Measurements from ENCODE around the gene CRIP2. TPM values are rescaled to one million over a fixed set of nuclear protein-coding genes. Genes with fewer than 3 reads are reported as not detected.
A peak's percentile ranks its signal among the peaks of the same experiment; 100 is the strongest.

Gene CRIP2
- total RNA-seq, 1 donor from 2014 or later = 247 TPM

GRCh38 chr14:105448706-105449111 is 25.9 kb upstream of the CRIP2 start:
- Mint-ChIP-seq H3K4me3 (ENCODE audit: unreplicated experiment) (no peak overlapping the region), H3K27ac (ENCODE audit: unreplicated experiment) (no peak overlapping the region), H3K4me1 (ENCODE audit: low read depth) (no peaks in the 10 kb centered on the region), H3K36me3 (ENCODE audit: low read depth) (peaks cover 9% of the 10 kb centered on the region), H3K9me3 (ENCODE audit: low read depth) (no peaks in the 10 kb centered on the region), H3K27me3 (ENCODE audit: low read depth) (no peaks in the 10 kb centered on the region)
- no peak for DNase-seq (ENCODE audit: low spot score)
- TF ChIP-seq CTCF (IDR thresholded peaks at IDR 0.05) = peak; percentile 86

- DNase-seq (ENCODE audit: low spot score) = no peak
- Mint-ChIP-seq H3K9me3 (ENCODE audit: low read depth) (no peaks in the 10 kb centered on the region), H3K36me3 (ENCODE audit: low read depth) (peaks cover 9% of the 10 kb centered on the region), H3K27ac (ENCODE audit: unreplicated experiment) (no peak overlapping the region), H3K27me3 (ENCODE audit: low read depth) (no peaks in the 10 kb centered on the region), H3K4me3 (ENCODE audit: unreplicated experiment) (no peak overlapping the region), H3K4me1 (ENCODE audit: low read depth) (no peaks in the 10 kb centered on the region)
- TF ChIP-seq CTCF (IDR thresholded peaks at IDR 0.05) = no peak
Measured at GRCh38 chr14:105449276-105450122, 25.1 kb upstream of the CRIP2 start.

- Mint-ChIP-seq H3K27me3 (ENCODE audit: low read depth) (no peaks in the 10 kb centered on the region), H3K36me3 (ENCODE audit: low read depth) (peaks cover 9% of the 10 kb centered on the region), H3K27ac (ENCODE audit: unreplicated experiment) (no peak overlapping the region), H3K4me1 (ENCODE audit: low read depth) (no peaks in the 10 kb centered on the region), H3K4me3 (ENCODE audit: unreplicated experiment) (no peak overlapping the region), H3K9me3 (ENCODE audit: low read depth) (no peaks in the 10 kb centered on the region)
- TF ChIP-seq CTCF (IDR thresholded peaks at IDR 0.05) = no peak
- no peak for DNase-seq (ENCODE audit: low spot score)
Measured at GRCh38 chr14:105450123-105450505, 24.5 kb upstream of the CRIP2 start.

- TF ChIP-seq CTCF (IDR thresholded peaks at IDR 0.05) = no peak
- Mint-ChIP-seq H3K36me3 (ENCODE audit: low read depth) (peaks cover 14% of the 10 kb centered on the region), H3K9me3 (ENCODE audit: low read depth) (no peaks in the 10 kb centered on the region), H3K4me3 (ENCODE audit: unreplicated experiment) (no peak overlapping the region), H3K27ac (ENCODE audit: unreplicated experiment) (no peak overlapping the region), H3K4me1 (ENCODE audit: low read depth) (no peaks in the 10 kb centered on the region), H3K27me3 (ENCODE audit: low read depth) (no peaks in the 10 kb centered on the region)
- DNase-seq (ENCODE audit: low spot score) = no peak
Measured at GRCh38 chr14:105450864-105451720, 23.5 kb upstream of the CRIP2 start.

- no peak for TF ChIP-seq CTCF (IDR thresholded peaks at IDR 0.05)
- Mint-ChIP-seq H3K4me1 (ENCODE audit: low read depth) (no peaks in the 10 kb centered on the region), H3K4me3 (ENCODE audit: unreplicated experiment) (no peak overlapping the region), H3K36me3 (ENCODE audit: low read depth) (peaks cover 14% of the 10 kb centered on the region), H3K27ac (ENCODE audit: unreplicated experiment) (no peak overlapping the region), H3K9me3 (ENCODE audit: low read depth) (no peaks in the 10 kb centered on the region), H3K27me3 (ENCODE audit: low read depth) (no peaks in the 10 kb centered on the region)
- no peak for DNase-seq (ENCODE audit: low spot score)
Measured at GRCh38 chr14:105452963-105453362, 21.7 kb upstream of the CRIP2 start.

Measured in chondrocyte (in vitro differentiated cells).